HG03354 (cell line): ENCODE measurements around the gene PIK3AP1.
"Not testable (repeated sequence)": the region's sequence is repeated elsewhere in the genome, so short reads cannot be mapped to it uniquely, and the experiment has no call there.

Experiments
- ATAC-seq: cut with Tn5 transposase; IDR thresholded peaks from one replicate; pipeline ENCODE4 v1.9.1; 2021; ENCODE audit warnings: mild to moderate bottlenecking; ENCODE audit not compliant: unreplicated experiment, poor library complexity, severe bottlenecking

The PIK3AP1 gene

DNA sequence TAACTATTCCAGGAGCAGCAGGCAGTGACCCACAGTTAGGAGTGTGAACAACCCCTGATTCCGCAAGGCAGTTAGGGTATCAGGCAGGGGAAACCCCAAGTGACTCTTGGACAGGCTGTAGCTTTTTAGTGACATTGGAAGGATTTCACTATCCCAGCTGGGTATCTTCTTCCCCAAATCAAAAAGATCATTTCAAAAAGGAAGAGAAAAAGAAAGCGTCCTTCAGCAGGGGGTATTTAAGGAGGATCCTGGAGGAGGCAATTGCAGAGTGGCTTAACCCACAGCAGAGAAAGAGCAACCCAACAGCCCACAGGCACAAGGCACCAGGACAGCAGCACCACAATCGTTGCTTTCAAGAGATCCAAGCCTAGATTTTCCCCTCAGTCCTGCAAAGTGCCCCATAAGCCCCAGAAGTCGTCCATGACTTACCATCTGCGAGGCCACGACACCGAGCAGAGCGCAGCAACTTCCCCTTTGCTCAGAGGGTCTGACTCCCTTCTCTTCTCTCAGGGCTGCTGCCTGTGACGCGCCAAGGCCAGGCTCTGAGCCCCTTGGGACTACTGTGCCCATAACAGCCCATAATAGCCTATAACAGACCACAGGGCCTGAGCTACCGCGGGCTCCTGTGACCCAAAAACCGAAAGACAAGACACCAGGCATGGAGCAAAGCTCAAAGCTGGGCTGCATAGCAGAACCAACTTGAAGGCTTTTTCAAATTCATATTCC lies 19.8 kb downstream of the PIK3AP1 start:
- peak; percentile 90 for ATAC-seq

- no peak for ATAC-seq
Observed at GRCh38 chr10:96699613-96700012, 20.7 kb downstream of the PIK3AP1 start.

DNA sequence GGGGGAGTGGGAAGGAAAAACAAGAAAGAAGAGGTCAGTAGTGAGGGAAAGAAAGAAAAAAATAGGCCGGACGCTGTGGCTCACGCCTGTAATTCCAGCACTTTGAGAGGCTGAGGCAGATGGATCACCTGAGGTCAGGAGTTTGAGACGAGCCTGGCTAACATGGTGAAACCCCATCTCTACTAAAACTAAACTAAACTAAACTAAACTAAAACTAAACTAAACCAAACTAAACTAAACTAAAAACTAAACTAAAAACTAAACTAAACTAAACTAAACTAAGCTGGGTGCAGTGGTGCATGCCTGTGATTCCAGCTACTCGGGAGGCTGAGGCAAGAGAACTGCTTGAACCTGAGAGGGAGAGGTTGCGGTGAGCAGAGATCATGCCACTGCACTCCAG lies 22.0 kb downstream of the PIK3AP1 start:
- ATAC-seq = not testable (repeated sequence)

- ATAC-seq = no peak
Observed at GRCh38 chr10:96697438-96697837, 22.9 kb downstream of the PIK3AP1 start.

- no peak for ATAC-seq
Observed at GRCh38 chr10:96696845-96697425, 23.4 kb downstream of the PIK3AP1 start.

DNA sequence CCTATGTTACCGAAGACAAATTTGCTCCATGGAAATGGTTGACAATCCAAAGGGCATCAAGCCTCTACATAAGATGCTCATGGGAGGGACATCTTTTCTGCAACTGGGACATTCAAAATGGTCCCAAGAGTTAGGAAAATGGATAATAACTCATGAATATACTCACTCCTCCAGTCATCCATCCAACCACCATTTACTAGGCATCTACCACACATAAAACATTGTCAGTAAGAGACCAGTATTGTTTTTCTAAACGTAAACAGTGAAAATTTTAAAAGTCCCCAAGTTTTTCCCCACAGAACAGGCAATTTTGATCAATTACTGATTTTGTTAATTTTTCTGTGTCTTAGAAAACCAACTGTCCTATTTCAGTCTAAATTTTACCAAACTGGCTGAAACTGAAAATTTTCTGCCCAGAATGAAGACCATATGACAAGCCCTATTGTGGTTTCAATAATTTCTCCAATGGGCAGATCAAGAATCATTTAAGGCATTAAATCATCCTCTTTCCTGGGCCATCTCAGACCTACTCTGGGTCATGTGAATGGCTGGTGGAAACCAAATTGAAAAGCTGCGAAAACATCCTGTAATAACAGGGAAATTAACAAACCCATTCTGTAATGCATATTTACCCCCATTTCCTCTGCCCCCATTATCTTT lies 24.2 kb downstream of the PIK3AP1 start:
- ATAC-seq = no peak

- ATAC-seq = no peak
Observed at GRCh38 chr10:96695366-96695765, 24.9 kb downstream of the PIK3AP1 start.

DNA sequence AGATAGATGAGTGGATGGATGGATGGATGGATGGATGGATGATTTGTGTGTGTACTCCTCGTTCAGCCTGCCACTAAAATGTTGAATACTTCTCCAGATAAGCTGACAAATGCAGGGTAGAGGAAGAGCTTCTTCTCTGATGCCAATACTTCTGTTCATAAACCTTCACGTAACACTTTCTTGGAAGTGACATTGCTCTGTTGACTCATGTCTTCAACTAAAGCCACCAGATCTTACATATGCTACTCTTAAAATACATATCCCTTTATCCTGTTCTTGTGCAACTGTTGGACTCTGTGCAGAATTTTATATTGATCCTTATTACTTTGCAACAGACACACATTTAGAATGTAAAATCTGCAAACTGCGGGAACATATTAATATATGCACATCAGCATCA lies 26.9 kb downstream of the PIK3AP1 start:
- no peak for ATAC-seq

GRCh38 chr10:96692427-96692826 lies 27.9 kb downstream of the PIK3AP1 start:
- ATAC-seq = no peak

- ATAC-seq = no peak
Observed at GRCh38 chr10:96691761-96692160, 28.6 kb downstream of the PIK3AP1 start.

GRCh38 chr10:96690755-96691730 lies 29.3 kb downstream of the PIK3AP1 start:
- no peak for ATAC-seq

DNA sequence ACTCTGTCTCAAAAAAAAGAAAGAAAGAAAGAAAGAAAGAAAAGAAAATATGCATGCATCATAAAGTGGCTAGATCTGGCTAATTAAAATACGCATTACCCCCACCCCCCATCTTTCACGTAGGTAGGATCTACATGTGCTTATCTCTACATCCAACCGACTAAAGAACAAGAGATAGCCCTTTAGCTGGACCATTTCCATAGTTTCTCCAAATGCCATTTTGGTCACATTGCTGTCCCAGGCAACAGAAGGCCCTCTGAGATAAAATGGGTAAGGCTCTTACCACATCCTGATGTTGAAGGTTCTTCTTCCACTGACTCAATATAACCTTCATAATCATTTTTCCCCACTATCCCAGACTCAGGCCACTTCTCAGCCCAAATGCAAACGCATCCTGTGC lies 31.5 kb downstream of the PIK3AP1 start:
- no peak for ATAC-seq

DNA sequence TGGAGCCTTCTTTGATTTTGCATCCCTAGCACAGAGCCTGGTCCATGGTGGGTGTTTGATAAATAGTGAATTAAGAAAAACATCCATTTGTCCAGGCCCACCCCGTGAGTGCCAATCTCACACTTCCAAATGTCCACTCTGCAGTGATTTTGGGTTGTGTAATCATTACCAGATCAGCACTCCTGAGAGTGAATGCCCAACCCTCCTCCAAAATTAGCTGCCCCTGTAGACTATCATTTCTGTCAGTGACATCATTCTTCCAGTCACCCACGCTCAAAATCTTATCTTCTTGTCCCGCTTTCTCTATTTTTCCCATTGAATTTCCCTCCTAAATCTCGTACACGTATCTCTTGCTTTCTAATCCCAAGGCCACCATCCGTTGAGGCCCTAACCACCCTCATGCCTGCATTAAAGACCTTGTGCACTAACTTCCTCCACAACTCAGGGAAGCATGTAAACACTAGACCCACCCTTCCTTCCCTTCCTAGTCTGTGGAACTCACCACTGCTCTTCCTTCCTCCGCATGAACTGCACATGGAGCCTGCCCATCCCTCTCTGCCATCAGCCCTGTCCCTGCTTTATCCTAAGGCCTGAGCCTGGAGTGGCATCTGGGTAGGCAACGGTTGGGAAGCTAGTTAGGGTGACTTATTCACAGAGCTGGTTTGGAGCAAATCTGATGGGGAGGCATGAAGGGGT lies 32.8 kb downstream of the PIK3AP1 start:
- ATAC-seq = no peak

GRCh38 chr10:96686514-96686913 lies 33.8 kb downstream of the PIK3AP1 start:
- no peak for ATAC-seq

DNA sequence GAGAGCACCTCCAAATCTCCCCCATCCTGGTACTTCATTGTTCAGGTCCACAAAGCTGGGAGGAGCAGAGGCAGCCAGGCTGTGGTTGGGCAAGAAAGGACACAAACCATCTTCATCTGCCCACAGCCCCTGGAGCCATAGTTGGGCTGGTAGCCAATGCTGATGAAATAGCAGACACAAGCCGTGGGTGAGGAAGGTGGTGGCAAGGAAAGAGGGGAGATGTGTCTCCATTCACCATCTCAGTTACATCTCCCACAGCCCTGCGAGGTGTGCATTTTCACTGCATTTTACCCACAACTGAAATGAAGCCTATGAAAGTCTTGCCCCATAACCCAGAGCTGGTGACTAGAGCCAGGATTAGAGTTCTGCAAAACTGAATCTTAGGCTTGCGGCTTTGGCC lies 35.0 kb downstream of the PIK3AP1 start:
- ATAC-seq = no peak

DNA sequence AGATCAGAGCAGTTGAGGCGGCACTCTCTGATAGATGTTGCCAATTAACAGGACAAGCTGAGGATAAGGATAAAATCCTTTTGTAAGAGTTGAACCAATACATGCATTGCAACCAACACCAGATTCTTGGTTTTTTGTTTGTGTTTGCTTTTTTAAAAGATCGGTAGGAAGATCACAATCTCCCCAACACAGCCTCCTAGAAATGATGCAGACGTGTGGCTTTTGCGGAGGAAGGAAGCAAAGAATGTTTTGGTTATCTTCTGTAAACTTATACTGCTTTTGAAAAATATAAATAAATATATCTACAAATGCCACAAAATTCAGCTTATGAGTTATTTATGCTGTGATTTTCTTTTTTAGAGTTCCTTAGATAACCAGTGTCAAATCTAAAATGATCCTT lies 35.5 kb downstream of the PIK3AP1 start:
- no peak for ATAC-seq

DNA sequence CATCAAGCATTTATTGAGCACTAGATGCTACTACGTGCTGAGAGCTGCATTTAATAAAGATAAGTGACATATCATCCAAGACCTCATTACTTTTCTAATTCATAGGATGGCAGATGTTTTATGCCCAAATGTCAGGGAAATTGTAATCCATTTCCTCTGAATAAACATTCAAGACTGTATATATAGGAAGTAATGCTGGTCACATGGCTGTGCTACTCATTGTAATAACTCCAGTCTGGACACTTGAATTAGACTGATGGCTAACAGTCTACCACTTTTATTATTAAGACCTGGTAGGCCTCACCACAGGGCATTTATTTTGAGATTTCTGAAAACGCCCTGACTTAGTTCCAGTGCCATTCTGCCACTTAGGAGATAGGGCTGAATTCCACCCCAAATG lies 36.6 kb downstream of the PIK3AP1 start:
- no peak for ATAC-seq

- no peak for ATAC-seq
Observed at GRCh38 chr10:96683065-96683464, 37.2 kb downstream of the PIK3AP1 start.

- no peak for ATAC-seq
Observed at GRCh38 chr10:96681524-96681923, 38.8 kb downstream of the PIK3AP1 start.
